GM12801 (cell line): ENCODE measurements around the gene OR2T11.
"Not testable (repeated sequence)": the region's sequence is repeated elsewhere in the genome, so short reads cannot be mapped to it uniquely, and the experiment has no call there.

Experiments
- CTCF ChIP-seq: IDR thresholded peaks from one replicate; pipeline ENCODE4 v1.5.1; 2011; ENCODE audit warnings: control low read depth; ENCODE audit not compliant: insufficient read length; ENCODE audit errors: extremely low read depth

Gene OR2T11

GRCh38 chr1:248590055-248590454 lies 44.8 kb downstream of the OR2T11 start:
- TF ChIP-seq CTCF, result no peak

GRCh38 chr1:248589334-248589733 lies 45.6 kb downstream of the OR2T11 start:
- no peak for TF ChIP-seq CTCF

GRCh38 chr1:248585266-248585665 lies 49.6 kb downstream of the OR2T11 start:
- no peak for TF ChIP-seq CTCF

GRCh38 chr1:248576260-248576980 lies 58.5 kb downstream of the OR2T11 start:
- no peak for TF ChIP-seq CTCF

GRCh38 chr1:248574657-248575056 lies 60.2 kb downstream of the OR2T11 start, which contains the start of gene OR2T34:
OR2T34 (minus strand) TSS chr1:248574757; CDS start chr1:248574757, 0 bp downstream.
- TF ChIP-seq CTCF, result not testable (repeated sequence)
